H9 (cell line): ENCODE results near the gene DGCR2. TPM values are rescaled to one million over a fixed set of nuclear protein-coding genes. Genes with fewer than 3 reads are reported as not detected.
A peak's percentile ranks its signal among the peaks of the same experiment; 100 is the strongest.

Source experiments
- DNase-seq: peaks from one replicate; pipeline ENCODE4 v3.0.0-alpha.2; 2017
- H2AFZ ChIP-seq: one replicate; pipeline ENCODE4 v1.6.1; 2013; ENCODE audit warnings: mild to moderate bottlenecking, low read length, control low read depth, moderate library complexity
- H2AK5ac ChIP-seq: 2 replicates; pipeline ENCODE4 v1.6.1; 2013; ENCODE audit warnings: low read length, control low read depth, mixed read lengths; ENCODE audit not compliant: insufficient read length
- H2BK120ac ChIP-seq: one replicate; pipeline ENCODE4 v1.6.1; 2013; ENCODE audit warnings: low read depth, mild to moderate bottlenecking, low read length, control low read depth, inconsistent platforms; ENCODE audit not compliant: poor library complexity, severe bottlenecking
- H2BK12ac ChIP-seq: 2 replicates; pipeline ENCODE4 v1.6.1; 2013; ENCODE audit warnings: low read length, control low read depth, mixed read lengths, low read depth; ENCODE audit not compliant: insufficient read length
- H2BK15ac ChIP-seq: 2 replicates; pipeline ENCODE4 v1.6.1; 2013; ENCODE audit warnings: low read depth, low read length, control low read depth
- H2BK20ac ChIP-seq: one replicate; pipeline ENCODE4 v1.6.1; 2013; ENCODE audit warnings: low read depth, mild to moderate bottlenecking, low read length, control low read depth, inconsistent platforms; ENCODE audit not compliant: poor library complexity, severe bottlenecking
- H2BK5ac ChIP-seq: 2 replicates; pipeline ENCODE4 v1.6.1; 2013; ENCODE audit warnings: low read length, control low read depth, mixed read lengths; ENCODE audit not compliant: insufficient read length
- H3K14ac ChIP-seq: 2 replicates; pipeline ENCODE4 v1.6.1; 2013; ENCODE audit warnings: low read length, control low read depth; ENCODE audit not compliant: insufficient read depth
- H3K18ac ChIP-seq: 2 replicates; pipeline ENCODE4 v1.6.1; 2013; ENCODE audit warnings: low read depth, mild to moderate bottlenecking, mixed read lengths, low read length, control low read depth; ENCODE audit not compliant: insufficient read length
- H3K23ac ChIP-seq: 2 replicates; pipeline ENCODE4 v1.6.1; 2013; ENCODE audit warnings: low read length, control low read depth, mixed read lengths, low read depth; ENCODE audit not compliant: insufficient read length
- H3K23me2 ChIP-seq: 2 replicates; pipeline ENCODE4 v1.6.1; 2013; ENCODE audit warnings: low read depth, mild to moderate bottlenecking, mixed read lengths, low read length, control low read depth; ENCODE audit not compliant: insufficient read length, poor library complexity, severe bottlenecking
- H3K27ac ChIP-seq: 2 replicates; pipeline ENCODE4 v1.5.1; 2013; ENCODE audit warnings: low read length, control low read depth, mixed read lengths, low read depth; ENCODE audit not compliant: insufficient read length
- H3K27me3 ChIP-seq: 2 replicates; pipeline ENCODE4 v1.6.1; 2013; ENCODE audit warnings: low read length, control low read depth, inconsistent platforms; ENCODE audit not compliant: insufficient read depth
- H3K4ac ChIP-seq: 2 replicates; pipeline ENCODE4 v1.6.1; 2013; ENCODE audit warnings: low read depth, mild to moderate bottlenecking, control low read depth, inconsistent platforms, low read length, moderate library complexity
- H3K4me1 ChIP-seq: 2 replicates; pipeline ENCODE4 v1.6.1; 2013; ENCODE audit warnings: low read length, control low read depth, inconsistent platforms; ENCODE audit not compliant: insufficient read depth
- H3K4me2 ChIP-seq: 2 replicates; pipeline ENCODE4 v1.6.1; 2013; ENCODE audit warnings: low read length, control low read depth, mixed read lengths; ENCODE audit not compliant: insufficient read length, insufficient read depth
- H3K56ac ChIP-seq: 2 replicates; pipeline ENCODE4 v1.6.1; 2013; ENCODE audit warnings: low read depth, mild to moderate bottlenecking, mixed read lengths, low read length, control low read depth; ENCODE audit not compliant: insufficient read length
- H3K79me1 ChIP-seq: 2 replicates; pipeline ENCODE4 v1.6.1; 2013; ENCODE audit warnings: low read depth, mild to moderate bottlenecking, moderate library complexity, low read length, control low read depth, inconsistent platforms; ENCODE audit not compliant: insufficient read depth, poor library complexity, severe bottlenecking
- H3K79me2 ChIP-seq: 2 replicates; pipeline ENCODE4 v1.6.1; 2013; ENCODE audit warnings: low read length, control low read depth, inconsistent platforms; ENCODE audit not compliant: insufficient read depth
- H3K9ac ChIP-seq: 2 replicates; pipeline ENCODE4 v1.6.1; 2013; ENCODE audit warnings: low read length, control low read depth, mixed read lengths; ENCODE audit not compliant: insufficient read length; ENCODE audit errors: extremely low read depth
- H3K9me3 ChIP-seq: one replicate; pipeline ENCODE4 v1.6.1; 2013; ENCODE audit warnings: low read depth, low read length, inconsistent platforms; ENCODE audit not compliant: control insufficient read depth
- H3T11ph ChIP-seq: one replicate; pipeline ENCODE4 v1.6.1; 2013; ENCODE audit warnings: mild to moderate bottlenecking, low read length, control low read depth, inconsistent platforms
- H4K20me1 ChIP-seq: one replicate; pipeline ENCODE4 v1.6.1; 2013; ENCODE audit not compliant: control insufficient read depth, insufficient read length, insufficient read depth
- H4K5ac ChIP-seq: 2 replicates; pipeline ENCODE4 v1.6.1; 2013; ENCODE audit warnings: low read depth, mild to moderate bottlenecking, mixed read lengths, low read length, control low read depth; ENCODE audit not compliant: insufficient read length
- H4K8ac ChIP-seq: replicated peaks from 2 replicates; pipeline ENCODE4 v1.6.1; 2013; ENCODE audit warnings: low read length, control low read depth, mixed read lengths, low read depth; ENCODE audit not compliant: insufficient read length
- H4K91ac ChIP-seq: 2 replicates; pipeline ENCODE4 v1.6.1; 2013; ENCODE audit warnings: low read depth, mild to moderate bottlenecking, moderate library complexity, mixed read lengths, low read length, control low read depth; ENCODE audit not compliant: insufficient read length
- H3K27ac Mint-ChIP-seq, 3 experiments: 2 replicates in 2 of 3; 3 replicates in 1 of 3; pipeline ENCODE4 v1.8.0; 2020 to 2021; ENCODE audit warnings: mixed read lengths in 3 of 3, mild to moderate bottlenecking in 1 of 3, moderate library complexity in 1 of 3
- H3K27me3 Mint-ChIP-seq: 2 replicates; pipeline ENCODE4 v1.8.0; 2021; ENCODE audit warnings: low read depth, mild to moderate bottlenecking, moderate library complexity, mixed read lengths
- H3K36me3 Mint-ChIP-seq, 3 experiments: 2 replicates in 2 of 3; 3 replicates in 1 of 3; pipeline ENCODE4 v1.8.0; 2020 to 2021; ENCODE audit warnings: low read depth in 3 of 3, mixed read lengths in 3 of 3; ENCODE audit not compliant: insufficient read depth in 1 of 3
- H3K4me1 Mint-ChIP-seq, 2 experiments: 2 replicates each; pipeline ENCODE4 v1.8.0; 2020; ENCODE audit warnings: mixed read lengths in 2 of 2
- H3K4me3 Mint-ChIP-seq, 2 experiments: 2 replicates in 1 of 2; 3 replicates in 1 of 2; pipeline ENCODE4 v1.8.0; 2020 to 2021; ENCODE audit warnings: mild to moderate bottlenecking in 2 of 2, mixed read lengths in 2 of 2, moderate library complexity in 1 of 2
- H3K9me3 Mint-ChIP-seq, 2 experiments: 2 replicates in 1 of 2; 3 replicates in 1 of 2; pipeline ENCODE4 v1.8.0; 2020; ENCODE audit warnings: mild to moderate bottlenecking in 2 of 2, mixed read lengths in 2 of 2, moderate library complexity in 1 of 2
- WGBS: extraction: QIAGEN DNeasy Blood & Tissue Kit; methylation state at CpG from one replicate; pipeline ENCODE4 v1.1.7; 2013; ENCODE audit warnings: missing lambda C conversion rate, low lambda C conversion rate, mixed read lengths; ENCODE audit not compliant: insufficient read length; ENCODE audit errors: extremely low coverage; 5-methylcytosine and 5-hydroxymethylcytosine counted together
- total RNA-seq: library from RNA; stranded (reverse); gene quantifications from 2 replicates; pipeline ENCODE4 v1.2.1, GENCODE V29; 2021
- TF ChIP-seq, protein P1 (sequence below): fragments of 200-600 bp; sonication (generic); conservative IDR thresholded peaks from 3 replicates; pipeline ENCODE4 v1.8.0; 2021; ENCODE audit warnings: antibody characterized with exemption, mild to moderate bottlenecking

The DGCR2 gene
- total RNA-seq, 1 experiment from 2014 or later, result 47.2 TPM

DNA sequence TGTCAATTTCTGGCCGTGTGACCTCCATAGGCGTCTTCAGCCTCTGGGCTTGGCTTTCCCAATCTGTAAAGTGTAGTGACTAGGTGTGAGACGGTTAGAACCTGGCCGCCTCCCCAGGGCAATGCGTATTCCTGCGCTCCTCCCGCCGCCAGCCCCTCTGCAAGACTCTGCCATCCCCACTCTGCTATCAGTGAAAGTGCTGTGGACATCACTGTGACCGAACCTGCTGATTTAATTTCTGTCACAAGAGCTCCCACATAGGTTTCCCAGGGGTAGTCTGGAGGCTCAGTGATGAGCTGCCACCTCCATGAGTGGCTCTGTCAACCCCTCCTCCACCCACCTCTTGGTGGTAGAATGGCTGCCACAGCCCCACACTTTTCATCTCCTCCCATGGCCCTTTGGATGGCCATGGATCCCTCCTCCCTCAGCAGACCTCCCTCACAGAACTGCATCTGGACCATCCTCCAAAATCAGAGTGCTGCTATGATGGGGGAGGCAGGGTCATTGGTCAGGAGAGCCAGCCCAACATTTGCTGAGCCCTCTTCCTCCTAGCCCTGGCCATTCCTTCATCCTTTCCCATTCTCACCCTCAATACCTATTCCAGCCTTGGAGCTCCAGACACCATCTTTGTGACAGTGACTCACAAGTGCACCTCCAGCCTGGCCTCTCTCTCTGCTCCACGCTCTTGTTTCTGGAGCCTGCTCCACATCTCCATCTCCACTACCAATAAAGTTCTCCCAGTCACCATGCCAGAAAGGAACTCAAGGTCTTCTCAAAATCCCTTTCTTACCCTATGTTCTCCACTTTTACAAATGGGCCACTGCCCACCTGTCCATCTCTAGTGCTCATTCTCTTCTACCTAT, 29.3 kb upstream of the DGCR2 start:
- peaks cover 13 to 14% of the 10 kb centered on the region in 2 experiments for H3K9me3 Mint-ChIP-seq
- H3K23me2 ChIP-seq, result peaks cover 2% of the 10 kb centered on the region
- H3K4me1 Mint-ChIP-seq, result peaks cover 12 to 16% of the 10 kb centered on the region in 2 experiments
- no peak overlapping the region for H2BK120ac ChIP-seq
- no peak for DNase-seq
- no peak overlapping the region for H2AK5ac ChIP-seq
- no CpG with 5 or more reads among the region's 10 CpGs for WGBS
- H4K20me1 ChIP-seq, result no peaks in the 10 kb centered on the region
- peaks cover 89% of the 10 kb centered on the region for H3K27me3 Mint-ChIP-seq
- H3K79me1 ChIP-seq, result no peaks in the 10 kb centered on the region
- peaks cover 48% of the 10 kb centered on the region for H3K27me3 ChIP-seq
- no peaks in the 10 kb centered on the region for H3K79me2 ChIP-seq
- no peak overlapping the region for H3K56ac ChIP-seq
- no peak overlapping the region; a peak in 1 of 7 replicates for H3K27ac Mint-ChIP-seq
- no peak overlapping the region for H3K14ac ChIP-seq
- no peak overlapping the region for H4K5ac ChIP-seq
- TF ChIP-seq, protein P1, sequence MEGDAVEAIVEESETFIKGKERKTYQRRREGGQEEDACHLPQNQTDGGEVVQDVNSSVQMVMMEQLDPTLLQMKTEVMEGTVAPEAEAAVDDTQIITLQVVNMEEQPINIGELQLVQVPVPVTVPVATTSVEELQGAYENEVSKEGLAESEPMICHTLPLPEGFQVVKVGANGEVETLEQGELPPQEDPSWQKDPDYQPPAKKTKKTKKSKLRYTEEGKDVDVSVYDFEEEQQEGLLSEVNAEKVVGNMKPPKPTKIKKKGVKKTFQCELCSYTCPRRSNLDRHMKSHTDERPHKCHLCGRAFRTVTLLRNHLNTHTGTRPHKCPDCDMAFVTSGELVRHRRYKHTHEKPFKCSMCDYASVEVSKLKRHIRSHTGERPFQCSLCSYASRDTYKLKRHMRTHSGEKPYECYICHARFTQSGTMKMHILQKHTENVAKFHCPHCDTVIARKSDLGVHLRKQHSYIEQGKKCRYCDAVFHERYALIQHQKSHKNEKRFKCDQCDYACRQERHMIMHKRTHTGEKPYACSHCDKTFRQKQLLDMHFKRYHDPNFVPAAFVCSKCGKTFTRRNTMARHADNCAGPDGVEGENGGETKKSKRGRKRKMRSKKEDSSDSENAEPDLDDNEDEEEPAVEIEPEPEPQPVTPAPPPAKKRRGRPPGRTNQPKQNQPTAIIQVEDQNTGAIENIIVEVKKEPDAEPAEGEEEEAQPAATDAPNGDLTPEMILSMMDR, result no peak
- no peak overlapping the region for H2BK15ac ChIP-seq
- H3K9me3 ChIP-seq, result no peaks in the 10 kb centered on the region
- H4K8ac ChIP-seq, result no peak overlapping the region
- no peak overlapping the region for H4K91ac ChIP-seq
- H3K27ac ChIP-seq, result no peak overlapping the region
- H3K4me2 ChIP-seq, result no peak overlapping the region
- H2AFZ ChIP-seq, result no peak overlapping the region
- no peak overlapping the region for H2BK12ac ChIP-seq
- no peak overlapping the region for H3K4ac ChIP-seq
- no peak overlapping the region for H2BK20ac ChIP-seq
- H3K9ac ChIP-seq, result no peak overlapping the region
- no peaks in the 10 kb centered on the region for H3K4me1 ChIP-seq
- no peak overlapping the region for H3K23ac ChIP-seq
- peaks cover 0 to 9% (median 5%) of the 10 kb centered on the region in 3 experiments; a peak in 6 of 7 replicates for H3K36me3 Mint-ChIP-seq
- H3K4me3 Mint-ChIP-seq, result peak overlapping the region; percentile 34 to 78
- H2BK5ac ChIP-seq, result no peak overlapping the region
- H3T11ph ChIP-seq, result no peak overlapping the region
- H3K18ac ChIP-seq, result no peak overlapping the region
